Endothelial cell of umbilical vein (primary cell): ENCODE results near the gene MRGPRE. TPM values are rescaled to one million over a fixed set of nuclear protein-coding genes. Genes with fewer than 3 reads are reported as not detected.

Experiments used
- BruUV-seq: library from RNA; stranded (reverse); fragments of 400-500 nt; replicated peaks from 2 replicates; lab custom pipeline; 2021; lab: Mats Ljungman, UMichigan
- CTCF ChIA-PET: fragments of 300-600, 350-600 bp; sonication (Branson Sonifier 250); formaldehyde crosslinking; loops from one replicate; lab custom pipeline; 2021; ENCODE audit warnings: antibody characterized with exemption, inconsistent platforms; lab: Charles Lee
- POLR2A ChIA-PET: fragments of 300-600, 350-600 bp; sonication (Branson Sonifier 250); formaldehyde crosslinking; loops from one replicate; lab custom pipeline; 2021; ENCODE audit warnings: antibody characterized with exemption, inconsistent platforms; lab: Charles Lee
- DNase-seq: peaks from one replicate; pipeline ENCODE4 v3.0.0-alpha.2; 2011; ENCODE audit warnings: low read depth, low spot score
- FAIRE-seq: peaks from 2 replicates; lab custom pipeline; 2011; peaks lifted over from hg19 to GRCh38; lab: Jason Lieb, UNC
- H2AFZ ChIP-seq: 2 replicates; pipeline ENCODE4 v1.6.0; 2012; ENCODE audit warnings: low read depth, low read length, control low read depth, inconsistent platforms
- H3K27ac ChIP-seq: 2 replicates; pipeline ENCODE4 v1.5.1; 2011; ENCODE audit warnings: low read depth, mild to moderate bottlenecking, control low read depth, low read length, moderate library complexity; ENCODE audit not compliant: insufficient read depth
- H3K27me3 ChIP-seq, 2 experiments: 2 replicates each; pipeline versions ENCODE4 v1.6.0 to v1.6.1; 2011; ENCODE audit warnings: low read length in 2 of 2, mixed read lengths in 1 of 2; ENCODE audit not compliant: control insufficient read depth in 2 of 2, insufficient read depth in 2 of 2
- H3K36me3 ChIP-seq, 2 experiments: 2 replicates in 1 of 2; 3 replicates in 1 of 2; pipeline ENCODE4 v1.5.1; 2011; ENCODE audit warnings: low read length in 2 of 2, mild to moderate bottlenecking in 1 of 2, moderate library complexity in 1 of 2; ENCODE audit not compliant: control insufficient read depth in 2 of 2, insufficient read depth in 2 of 2; ENCODE audit errors: extremely low read depth in 1 of 2
- H3K4me1 ChIP-seq: 3 replicates; pipeline ENCODE4 v1.5.1; 2011; ENCODE audit warnings: mild to moderate bottlenecking, low read length; ENCODE audit not compliant: control insufficient read depth, insufficient read depth; ENCODE audit errors: extremely low read depth
- H3K4me2 ChIP-seq: 2 replicates; pipeline ENCODE4 v1.6.1; 2011; ENCODE audit warnings: low read length, control low read depth, mixed read lengths; ENCODE audit not compliant: insufficient read depth
- H3K4me3 ChIP-seq, 3 experiments: fragments of 200-600 bp in 1 of 3; sonication (generic), shearing (Covaris generic) in 1 of 3; replicated peaks in 1 of 3; 2 replicates each; pipeline ENCODE4 v1.5.1; 2011 to 2016; ENCODE audit warnings: control low read depth in 3 of 3, low read length in 3 of 3, mild to moderate bottlenecking in 2 of 3, inconsistent platforms in 1 of 3, low read depth in 1 of 3, moderate library complexity in 1 of 3; ENCODE audit not compliant: insufficient read depth in 1 of 3
- H3K79me2 ChIP-seq: 2 replicates; pipeline ENCODE4 v1.6.0; 2012; ENCODE audit warnings: low read length, inconsistent platforms; ENCODE audit not compliant: control insufficient read depth, insufficient read depth
- H3K9ac ChIP-seq: replicated peaks from 2 replicates; pipeline ENCODE3; 2011; ENCODE audit warnings: low read length, control low read depth; ENCODE audit not compliant: insufficient read depth; ENCODE audit errors: extremely low read depth
- H3K9me1 ChIP-seq: replicated peaks from 3 replicates; pipeline ENCODE4 v1.6.0; 2011; ENCODE audit warnings: mild to moderate bottlenecking, low read length; ENCODE audit not compliant: control insufficient read depth, insufficient read depth; ENCODE audit errors: extremely low read depth
- H3K9me3 ChIP-seq: replicated peaks from 2 replicates; pipeline ENCODE4 v1.5.1; 2012; ENCODE audit warnings: low read length, inconsistent platforms; ENCODE audit not compliant: control insufficient read depth, insufficient read depth
- H4K20me1 ChIP-seq: replicated peaks from 2 replicates; pipeline ENCODE3; 2011; ENCODE audit warnings: mild to moderate bottlenecking, low read length; ENCODE audit not compliant: control insufficient read depth, insufficient read depth; ENCODE audit errors: extremely low read depth
- EZH2 ChIP-seq: IDR thresholded peaks from 2 replicates; pipeline ENCODE4 v1.6.1; 2012; ENCODE audit warnings: borderline replicate concordance, low read depth, mild to moderate bottlenecking, moderate library complexity, low read length, inconsistent platforms; ENCODE audit not compliant: severe bottlenecking
- FOS ChIP-seq: IDR thresholded peaks from 2 replicates; pipeline ENCODE4 v1.6.1; 2011; ENCODE audit warnings: mild to moderate bottlenecking, low read length, moderate library complexity, borderline replicate concordance; ENCODE audit not compliant: insufficient read depth
- GATA2 ChIP-seq: IDR thresholded peaks from 2 replicates; pipeline ENCODE4 v1.7.0; 2011; ENCODE audit warnings: low read depth, mild to moderate bottlenecking, moderate library complexity, mixed read lengths, low read length; ENCODE audit not compliant: insufficient read length, insufficient read depth
- JUN ChIP-seq: IDR thresholded peaks from 2 replicates; pipeline ENCODE4 v1.6.1; 2011; ENCODE audit warnings: borderline replicate concordance, low read depth; ENCODE audit not compliant: insufficient read length, insufficient read depth
- MYC ChIP-seq: IDR thresholded peaks from one replicate; pipeline ENCODE4 v1.6.1; 2011; ENCODE audit warnings: mild to moderate bottlenecking, low read depth, low read length
- POLR2A ChIP-seq: IDR thresholded peaks from 2 replicates; pipeline ENCODE4 v1.6.1; 2012; ENCODE audit warnings: low read depth, mild to moderate bottlenecking, control low read depth, low read length
- POLR2AphosphoS5 ChIP-seq: IDR thresholded peaks from 2 replicates; pipeline ENCODE4 v1.6.1; 2012; ENCODE audit warnings: low read depth, mild to moderate bottlenecking, control low read depth, low read length, moderate library complexity; ENCODE audit not compliant: insufficient read depth
- dilution Hi-C: fragments of 300-500 bp; cut with MboI; formaldehyde crosslinking; loops from one replicate; pipeline ENCODE4 v1.15.0; 2019; ENCODE audit warnings: low sequenced_read_pairs; ENCODE audit not compliant: extremely low pct_ligation_motif_present
- intact Hi-C: fragments of 100-400 bp; cut with micrococcal nuclease; formaldehyde crosslinking; loops from one replicate; pipeline ENCODE4 v1.10.0; 2022
- polyA plus RNA-seq, 4 experiments: library from polyadenylated mRNA; depleted of rRNA in 3 of 4; stranded (reverse) in 3 of 4; unstranded in 1 of 4; fragments of >200 nt; gene quantifications; 2 replicates each; pipeline versions ENCODE4 v1.2.1 to v1.2.3, GENCODE V29; 2011 to 2012; ENCODE audit warnings: missing spikeins in 1 of 4
- total RNA-seq: library from RNA; stranded (reverse); gene quantifications from 2 replicates; pipeline ENCODE4 v1.2.3, GENCODE V29; 2021
- TF ChIP-seq, protein P1 (sequence below): IDR thresholded peaks from 2 replicates; pipeline ENCODE4 v1.6.1; 2011; ENCODE audit not compliant: insufficient read depth, insufficient read length
- TF ChIP-seq, protein P2 (sequence below), 2 donors: IDR thresholded peaks; 1 replicate in 1 of 2; 2 replicates in 1 of 2; pipeline ENCODE4 v1.5.1; 2011; ENCODE audit warnings: low read length in 2 of 2, mild to moderate bottlenecking in 2 of 2, moderate library complexity in 2 of 2, control low read depth in 1 of 2, inconsistent platforms in 1 of 2, low read depth in 1 of 2; ENCODE audit not compliant: insufficient read depth in 1 of 2; ENCODE audit errors: extremely low read depth in 1 of 2

MRGPRE gene
- total and polyA plus RNA-seq, 2 donors (not counting 3 experiments of a cell fraction or from before 2014, with no cell fraction given): not detected

DNA sequence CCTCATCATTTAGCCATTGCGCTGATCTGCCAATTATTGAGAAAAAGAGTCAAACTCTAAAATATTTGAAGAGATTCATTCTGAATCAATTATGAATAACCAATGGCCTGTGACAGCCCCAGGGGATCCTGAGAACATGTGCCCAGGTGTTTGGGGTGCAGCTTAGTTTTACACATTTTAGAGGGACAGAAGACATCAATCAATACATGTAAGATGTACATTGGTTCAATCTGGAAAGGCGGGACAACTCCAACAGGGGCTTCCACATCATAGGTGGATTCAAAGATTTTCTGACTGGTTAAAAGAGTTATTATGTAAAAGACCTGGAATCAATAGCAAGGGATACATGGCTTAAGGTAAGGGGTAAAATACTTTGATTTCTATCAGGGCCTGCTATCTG lies 4.9 kb upstream of the MRGPRE start:
- intact Hi-C loops: no loop called here
- Histone ChIP-seq H3K4me2 (no peak overlapping the region), H3K79me2 (no peaks in the 10 kb centered on the region), H3K36me3 (no peaks in the 10 kb centered on the region), H3K4me1 (no peaks in the 10 kb centered on the region), H4K20me1 (no peaks in the 10 kb centered on the region), H3K27ac (no peak overlapping the region), H3K4me3 (no peak overlapping the region), H2AFZ (no peak overlapping the region), H3K27me3 (peaks cover 1 to 11% of the 10 kb centered on the region in 2 experiments), H3K9ac (no peak overlapping the region), H3K9me3 (no peaks in the 10 kb centered on the region), H3K9me1 (no peaks in the 10 kb centered on the region)
- FAIRE-seq (no peak), DNase-seq (no peak)
- no TSS peak for BruUV-seq
- CTCF ChIA-PET: interaction anchor here (1.1 to 1.5 kb wide), 2 partner anchors 13 to 146 kb away, joined by 3 to 4 read pairs; no protein-coding TSS in a partner anchor
- POLR2A ChIA-PET: no interaction called here
- dilution Hi-C loops: no loop called here
- no peak for TF ChIP-seq GATA2
- no peak for TF ChIP-seq MYC
- TF ChIP-seq, protein P1, sequence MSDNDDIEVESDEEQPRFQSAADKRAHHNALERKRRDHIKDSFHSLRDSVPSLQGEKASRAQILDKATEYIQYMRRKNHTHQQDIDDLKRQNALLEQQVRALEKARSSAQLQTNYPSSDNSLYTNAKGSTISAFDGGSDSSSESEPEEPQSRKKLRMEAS: no peak
- TF ChIP-seq, protein P2, sequence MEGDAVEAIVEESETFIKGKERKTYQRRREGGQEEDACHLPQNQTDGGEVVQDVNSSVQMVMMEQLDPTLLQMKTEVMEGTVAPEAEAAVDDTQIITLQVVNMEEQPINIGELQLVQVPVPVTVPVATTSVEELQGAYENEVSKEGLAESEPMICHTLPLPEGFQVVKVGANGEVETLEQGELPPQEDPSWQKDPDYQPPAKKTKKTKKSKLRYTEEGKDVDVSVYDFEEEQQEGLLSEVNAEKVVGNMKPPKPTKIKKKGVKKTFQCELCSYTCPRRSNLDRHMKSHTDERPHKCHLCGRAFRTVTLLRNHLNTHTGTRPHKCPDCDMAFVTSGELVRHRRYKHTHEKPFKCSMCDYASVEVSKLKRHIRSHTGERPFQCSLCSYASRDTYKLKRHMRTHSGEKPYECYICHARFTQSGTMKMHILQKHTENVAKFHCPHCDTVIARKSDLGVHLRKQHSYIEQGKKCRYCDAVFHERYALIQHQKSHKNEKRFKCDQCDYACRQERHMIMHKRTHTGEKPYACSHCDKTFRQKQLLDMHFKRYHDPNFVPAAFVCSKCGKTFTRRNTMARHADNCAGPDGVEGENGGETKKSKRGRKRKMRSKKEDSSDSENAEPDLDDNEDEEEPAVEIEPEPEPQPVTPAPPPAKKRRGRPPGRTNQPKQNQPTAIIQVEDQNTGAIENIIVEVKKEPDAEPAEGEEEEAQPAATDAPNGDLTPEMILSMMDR (IDR thresholded peaks at IDR 0.05; ENCODE audit: extremely low read depth in 1 of 2, insufficient read depth in 1 of 2, low read depth in 1 of 2, low read length in 2 of 2): no peak
- no peak for TF ChIP-seq JUN
- TF ChIP-seq FOS: no peak
- no peak for TF ChIP-seq POLR2A
- TF ChIP-seq POLR2AphosphoS5: no peak
- no peak for TF ChIP-seq EZH2
